HepG2 (cell line): ENCODE results near the gene COL9A3. TPM values are rescaled to one million over a fixed set of nuclear protein-coding genes. Genes with fewer than 3 reads are reported as not detected.

ENCODE experiments used
- BORCS8-MEF2B ChIP-seq: sonication (generic); formaldehyde crosslinking; IDR thresholded peaks from 2 replicates; pipeline ENCODE4 v1.8.0; 2022; ENCODE audit warnings: mild to moderate bottlenecking, missing genetic modification reagents
- CC2D1A ChIP-seq: sonication (generic); formaldehyde crosslinking; IDR thresholded peaks from 2 replicates; pipeline ENCODE4 v1.8.1; 2023; ENCODE audit warnings: mild to moderate bottlenecking, missing genetic modification reagents
- CENPT ChIP-seq: sonication (generic); formaldehyde crosslinking; IDR thresholded peaks from 2 replicates; pipeline ENCODE4 v1.8.0; 2022; ENCODE audit warnings: low read depth, mild to moderate bottlenecking, moderate library complexity, missing genetic modification reagents
- CHD2 ChIP-seq: IDR thresholded peaks from 2 replicates; pipeline ENCODE4 v1.6.1; 2011; ENCODE audit warnings: low read depth, low read length, improper control_type of control experiment
- DZIP1 ChIP-seq: sonication (generic); formaldehyde crosslinking; IDR thresholded peaks from 2 replicates; pipeline ENCODE4 v1.5.0; 2020; ENCODE audit warnings: mild to moderate bottlenecking, missing genetic modification reagents
- ELF4 ChIP-seq: sonication (generic); formaldehyde crosslinking; IDR thresholded peaks from 2 replicates; pipeline ENCODE4 v1.5.0; 2020; ENCODE audit warnings: missing genetic modification reagents, mild to moderate bottlenecking, moderate library complexity, borderline replicate concordance
- NFIB ChIP-seq: sonication (generic); formaldehyde crosslinking; IDR thresholded peaks from 2 replicates; pipeline ENCODE4 v1.9.0; 2021; ENCODE audit warnings: missing genetic modification reagents, mild to moderate bottlenecking, borderline replicate concordance
- SMAD9 ChIP-seq: sonication (generic); formaldehyde crosslinking; IDR thresholded peaks from 2 replicates; pipeline ENCODE4 v1.5.1; 2020; ENCODE audit warnings: mild to moderate bottlenecking, missing genetic modification reagents
- SMARCE1 ChIP-seq: fragments of 450-650 bp; IDR thresholded peaks from 2 replicates; pipeline ENCODE4 v1.6.1; 2017; ENCODE audit warnings: borderline replicate concordance
- TAF1 ChIP-seq: sonication (generic); formaldehyde crosslinking; IDR thresholded peaks from 2 replicates; pipeline ENCODE4 v1.4.0; 2020; ENCODE audit warnings: missing genetic modification reagents
- TFDP2 ChIP-seq: sonication (generic); formaldehyde crosslinking; IDR thresholded peaks from 2 replicates; pipeline ENCODE4 v1.4.0; 2020; ENCODE audit warnings: missing genetic modification reagents
- UBTF ChIP-seq: sonication (generic); formaldehyde crosslinking; IDR thresholded peaks from 2 replicates; pipeline ENCODE4 v1.4.0; 2020; ENCODE audit warnings: mild to moderate bottlenecking, missing genetic modification reagents
- ZNF281 ChIP-seq: sonication (generic); formaldehyde crosslinking; IDR thresholded peaks from 2 replicates; pipeline ENCODE4 v1.4.0; 2020; ENCODE audit warnings: missing genetic modification reagents, borderline replicate concordance
- ZNF282 ChIP-seq: fragments of 450-650 bp; IDR thresholded peaks from 2 replicates; pipeline ENCODE4 v1.6.1; 2018; ENCODE audit not compliant: partially characterized antibody
- ZNF562 ChIP-seq: sonication (generic); formaldehyde crosslinking; IDR thresholded peaks from 2 replicates; pipeline ENCODE4 v1.8.0; 2022; ENCODE audit warnings: missing genetic modification reagents, borderline replicate concordance
- ZNF878 ChIP-seq: sonication (generic); formaldehyde crosslinking; IDR thresholded peaks from 2 replicates; pipeline ENCODE4 v1.8.1; 2023; ENCODE audit warnings: mild to moderate bottlenecking, missing genetic modification reagents, moderate library complexity
- polyA plus RNA-seq, 8 experiments: library from polyadenylated mRNA; depleted of rRNA in 3 of 8; stranded (reverse) in 7 of 8; unstranded in 1 of 8; fragments of >200 nt; fragmentation: Illumina TruSeq in 4 of 8; extraction: Trizol in 4 of 8; gene quantifications; 2 replicates each; pipeline versions ENCODE4 v1.2.1 to v1.2.3, GENCODE V29; 2011 to 2016; ENCODE audit warnings: low read depth in 4 of 8, missing spikeins in 1 of 8, mixed read lengths in 1 of 8; ENCODE audit not compliant: insufficient read depth in 1 of 8
- total RNA-seq, 5 experiments: library from RNA; depleted of rRNA; stranded (reverse); fragments of >200 nt; fragmentation: Illumina TruSeq; extraction: Trizol; gene quantifications; 2 replicates each; pipeline ENCODE4 v1.2.3, GENCODE V29; 2016; ENCODE audit warnings: low read depth in 1 of 5
- TF ChIP-seq, protein P1 (sequence below): IDR thresholded peaks from 2 replicates; pipeline ENCODE4 v1.6.1; 2016; ENCODE audit warnings: mild to moderate bottlenecking, missing biosample characterization, missing genetic modification reagents
- TF ChIP-seq, protein P2 (sequence below): sonication (generic); formaldehyde crosslinking; IDR thresholded peaks from 2 replicates; pipeline ENCODE4 v1.4.0; 2020; ENCODE audit warnings: mild to moderate bottlenecking, missing genetic modification reagents

Gene COL9A3
- total and polyA plus RNA-seq, 2 of the 13 experiments (the other 11 are each of a cell fraction or from before 2014, with no cell fraction given), result 155 to 204 TPM

- TF ChIP-seq TFDP2 (CRISPR knock-in tag), result peak; percentile 94
- peak; percentile 80 for TF ChIP-seq TAF1 (CRISPR knock-in tag)
- TF ChIP-seq CC2D1A (CRISPR knock-in tag), result 0 out of 2 replicates have a peak, but pooled peaks have one; percentile 49
- peak; percentile 83; the same call in 1 of the 2 replicates for TF ChIP-seq SMAD9
- TF ChIP-seq ZNF281, result peak; percentile 61; the same call in 1 of the 2 replicates
- no peak; the same call in 1 of the 2 replicates for TF ChIP-seq ZNF562 (CRISPR knock-in tag)
- TF ChIP-seq ELF4 (CRISPR knock-in tag), result no peak; the same call in 1 of the 2 replicates
- TF ChIP-seq, protein P1, sequence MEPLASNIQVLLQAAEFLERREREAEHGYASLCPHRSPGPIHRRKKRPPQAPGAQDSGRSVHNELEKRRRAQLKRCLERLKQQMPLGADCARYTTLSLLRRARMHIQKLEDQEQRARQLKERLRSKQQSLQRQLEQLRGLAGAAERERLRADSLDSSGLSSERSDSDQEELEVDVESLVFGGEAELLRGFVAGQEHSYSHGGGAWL (CRISPR knock-in tag), result peak; percentile 99
- TF ChIP-seq DZIP1 (CRISPR knock-in tag), result 0 out of 2 replicates have a peak, but pooled peaks have one; percentile 73
- TF ChIP-seq UBTF, result peak; percentile 73
- no peak for TF ChIP-seq ZNF878 (CRISPR knock-in tag)
- TF ChIP-seq CENPT (CRISPR knock-in tag), result peak; percentile 89; the same call in 1 of the 2 replicates
- TF ChIP-seq NFIB (CRISPR knock-in tag), result no peak
- TF ChIP-seq SMARCE1, result no peak
- TF ChIP-seq ZNF282, result no peak
- peak; percentile 97 for TF ChIP-seq BORCS8-MEF2B (CRISPR knock-in tag)
- TF ChIP-seq CHD2, result no peak
- TF ChIP-seq, protein P2, sequence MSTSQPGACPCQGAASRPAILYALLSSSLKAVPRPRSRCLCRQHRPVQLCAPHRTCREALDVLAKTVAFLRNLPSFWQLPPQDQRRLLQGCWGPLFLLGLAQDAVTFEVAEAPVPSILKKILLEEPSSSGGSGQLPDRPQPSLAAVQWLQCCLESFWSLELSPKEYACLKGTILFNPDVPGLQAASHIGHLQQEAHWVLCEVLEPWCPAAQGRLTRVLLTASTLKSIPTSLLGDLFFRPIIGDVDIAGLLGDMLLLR (CRISPR knock-in tag), result peak; percentile 97
Observed at GRCh38 chr20:62861726-62862336, 45.0 kb downstream of the COL9A3 start, which contains the start of gene TCFL5 (continued).
